SH-SY5Y (cell line): Measurements from ENCODE around the gene RNU1-1.
"Not testable (repeated sequence)": the region's sequence is repeated elsewhere in the genome, so short reads cannot be mapped to it uniquely, and the experiment has no call there.

Experiments
- GATA2 ChIP-seq: IDR thresholded peaks from 2 replicates; pipeline ENCODE4 v1.6.1; 2011; ENCODE audit warnings: mild to moderate bottlenecking, low read depth, low read length
- GATA3 ChIP-seq: IDR thresholded peaks from 2 replicates; pipeline ENCODE4 v1.6.1; 2011; ENCODE audit warnings: low read depth, mild to moderate bottlenecking, low read length, moderate library complexity

Gene RNU1-1

DNA sequence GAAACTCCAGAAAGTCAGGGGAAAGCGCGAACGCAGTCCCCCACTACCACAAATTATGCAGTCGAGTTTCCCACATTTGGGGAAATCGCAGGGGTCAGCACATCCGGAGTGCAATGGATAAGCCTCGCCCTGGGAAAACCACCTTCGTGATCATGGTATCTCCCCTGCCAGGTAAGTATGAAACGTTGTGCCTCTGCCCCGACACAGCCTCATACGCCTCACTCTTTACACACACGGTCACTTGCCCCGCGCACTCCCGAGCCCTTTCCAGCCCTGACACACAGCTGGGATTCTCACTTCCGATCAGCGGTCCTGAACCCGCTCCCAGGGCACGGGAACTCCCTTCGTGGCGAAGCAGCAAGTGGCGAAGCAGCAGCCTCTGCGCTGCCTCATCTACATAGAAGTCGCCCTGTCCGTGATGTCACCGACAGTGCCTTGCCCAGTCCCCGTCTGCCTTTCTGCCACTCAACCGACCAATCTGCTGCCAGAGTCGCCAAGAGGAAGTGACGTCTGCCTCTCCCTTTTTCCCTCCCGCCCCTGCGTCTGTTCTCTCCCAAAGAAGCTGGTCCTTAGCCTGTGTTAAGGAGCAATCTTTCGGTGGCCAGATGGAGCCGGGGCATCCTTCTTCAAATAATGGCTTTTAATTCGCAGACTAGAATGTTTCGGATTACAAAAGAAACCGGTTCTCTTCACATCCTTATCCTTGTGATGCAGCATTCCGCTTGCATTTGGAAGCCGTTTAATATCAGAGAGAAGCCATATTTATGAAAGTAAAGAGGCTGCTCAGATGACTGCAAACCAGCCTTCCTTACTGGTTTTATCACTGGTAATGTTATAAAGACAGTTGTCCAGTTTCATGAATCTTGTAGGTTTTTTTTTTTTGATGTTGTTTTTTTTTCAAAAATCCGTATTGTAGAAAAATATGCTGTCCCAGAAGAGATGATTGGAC is at the start of gene RNU1-1:
TSS of gene RNU1-1 (minus strand) at position 179 of the 949 bp plus-strand sequence.
- not testable (repeated sequence) for TF ChIP-seq GATA2, GATA3

- TF ChIP-seq GATA3 (no peak), GATA2 (no peak)
Observed at GRCh38 chr1:16521288-16521583, 7.2 kb upstream of the RNU1-1 start.

DNA sequence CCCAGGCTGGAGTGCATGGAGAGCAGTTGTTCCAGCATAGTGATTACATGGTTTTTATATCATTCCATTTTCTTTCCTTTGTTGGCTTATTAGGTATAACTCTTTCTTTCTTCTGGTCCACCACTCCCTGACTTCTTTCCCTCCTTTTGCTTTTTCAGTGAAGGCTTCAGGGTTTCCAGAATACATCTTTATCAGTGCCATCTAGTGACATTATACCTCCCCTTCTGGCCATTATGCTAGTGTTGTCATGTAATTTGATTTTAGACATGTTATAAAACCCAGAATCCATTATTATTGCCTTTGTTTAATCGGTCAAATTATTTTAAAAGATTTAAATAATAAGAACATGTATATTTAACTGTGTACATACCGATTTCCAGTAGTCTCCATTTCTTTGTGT is 10.6 kb downstream of the RNU1-1 start:
- TF ChIP-seq GATA2 (peak; percentile 77), GATA3 (peak; percentile 84)

- TF ChIP-seq GATA3, result no peak
- TF ChIP-seq GATA2, result no peak
Observed at GRCh38 chr1:16498573-16499413, 15.3 kb downstream of the RNU1-1 start.

GRCh38 chr1:16491056-16491675 is 22.9 kb downstream of the RNU1-1 start:
- TF ChIP-seq GATA3 (no peak), GATA2 (no peak)

DNA sequence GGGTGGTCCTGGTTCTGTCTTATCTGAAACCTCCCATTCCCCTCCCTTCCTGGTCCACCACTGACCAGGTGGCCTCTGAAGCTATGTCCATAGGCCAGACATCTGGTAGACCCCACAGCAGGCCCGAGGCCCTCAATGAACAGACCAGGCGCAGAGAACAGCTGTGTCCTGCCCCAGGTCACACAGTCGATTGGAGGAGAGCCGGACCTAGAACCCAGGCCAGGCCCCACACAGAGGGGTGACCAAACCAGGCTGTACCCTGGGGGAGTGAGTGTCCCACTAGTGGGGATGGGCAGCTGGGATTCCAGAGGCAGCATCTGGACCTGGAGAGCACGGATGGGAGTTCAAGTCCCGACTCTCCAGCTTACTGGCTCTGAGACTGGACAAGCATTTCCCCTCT is 29.2 kb downstream of the RNU1-1 start:
- no peak for TF ChIP-seq GATA2
- no peak for TF ChIP-seq GATA3

- TF ChIP-seq GATA2 (no peak), GATA3 (no peak)
Observed at GRCh38 chr1:16484501-16484835, 29.6 kb downstream of the RNU1-1 start.

GRCh38 chr1:16478091-16478490 is 36.0 kb downstream of the RNU1-1 start:
- no peak for TF ChIP-seq GATA2
- no peak for TF ChIP-seq GATA3

DNA sequence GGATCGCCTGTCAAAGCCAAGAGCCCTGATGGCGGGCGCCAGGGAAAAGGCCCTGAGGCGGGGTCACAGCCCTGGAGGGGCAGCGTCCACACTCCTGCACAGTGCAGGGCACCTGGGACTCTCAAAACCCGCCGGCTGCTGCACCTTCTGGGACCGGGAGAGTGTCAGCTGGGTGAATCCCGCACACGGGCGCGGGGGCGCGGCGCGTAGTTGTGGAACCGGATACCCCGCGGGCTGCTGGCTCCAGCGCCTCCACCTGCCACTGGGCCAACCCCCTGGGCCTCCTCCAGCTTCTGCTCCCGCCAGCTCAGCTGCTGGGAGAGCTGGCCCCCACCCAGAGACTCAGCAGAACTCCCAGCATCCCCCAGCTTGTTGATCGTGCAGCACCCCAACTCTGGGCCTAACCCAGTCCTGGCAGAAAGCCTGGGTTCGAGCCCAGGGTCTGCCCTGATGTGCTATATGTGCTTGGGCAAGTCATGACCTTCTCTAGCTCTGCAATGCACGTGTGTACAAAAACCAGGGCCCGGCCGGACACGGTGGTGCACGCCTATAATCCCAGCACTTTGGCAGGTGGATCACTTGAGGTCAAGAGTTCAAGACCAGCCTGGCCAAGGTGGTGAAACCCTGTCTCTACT is 39.8 kb downstream of the RNU1-1 start:
- TF ChIP-seq GATA3, result no peak
- no peak for TF ChIP-seq GATA2

DNA sequence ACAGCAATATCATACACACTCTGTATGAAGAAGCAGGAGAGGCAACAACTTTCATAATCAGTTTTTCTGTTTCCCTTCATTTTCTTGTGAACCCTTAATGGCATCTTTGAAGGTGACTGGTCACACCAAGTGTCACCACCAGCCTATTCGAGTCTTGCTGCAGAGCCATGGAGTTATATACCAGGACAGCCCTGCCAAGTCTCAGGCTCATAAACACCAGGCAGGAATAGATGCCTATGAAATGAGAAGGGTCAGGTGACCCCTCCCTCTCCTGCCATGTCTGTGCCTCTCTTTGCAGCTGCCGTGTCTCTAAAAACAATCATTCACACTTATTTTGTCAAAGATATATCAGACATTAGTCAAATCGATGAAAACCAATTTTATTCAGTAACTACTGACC is 45.5 kb downstream of the RNU1-1 start:
- TF ChIP-seq GATA3 (no peak), GATA2 (no peak)

GRCh38 chr1:16464917-16465625 is 49.0 kb downstream of the RNU1-1 start:
- no peak for TF ChIP-seq GATA3
- TF ChIP-seq GATA2, result no peak
